Neutrophil (primary cell): ENCODE measurements around the gene BAIAP2L1.

Source experiments
- H3K27ac ChIP-seq: fragments of 200-600 bp; sonication (generic); 2 replicates; pipeline ENCODE4 v1.5.1; 2016; ENCODE audit warnings: mild to moderate bottlenecking, moderate library complexity
- H3K27me3 ChIP-seq: fragments of 200-600 bp; sonication (generic); 2 replicates; pipeline ENCODE4 v1.6.0; 2016; ENCODE audit warnings: mild to moderate bottlenecking
- H3K36me3 ChIP-seq: fragments of 200-600 bp; sonication (generic); 2 replicates; pipeline ENCODE4 v1.5.1; 2017
- H3K4me1 ChIP-seq, 2 experiments: fragments of 200-600 bp in 1 of 2; sonication (generic) in 1 of 2; 1 replicate in 1 of 2; 2 replicates in 1 of 2; pipeline versions ENCODE4 v1.5.1 to v1.6.1; 2013 to 2016; ENCODE audit warnings: low read depth in 1 of 2, low read length in 1 of 2, mild to moderate bottlenecking in 1 of 2, moderate library complexity in 1 of 2; ENCODE audit not compliant: control insufficient read depth in 1 of 2, insufficient read depth in 1 of 2
- H3K4me3 ChIP-seq, 2 experiments: fragments of 200-600 bp in 1 of 2; sonication (generic) in 1 of 2; 1 replicate in 1 of 2; 2 replicates in 1 of 2; pipeline ENCODE4 v1.5.1; 2013 to 2016; ENCODE audit warnings: low read depth in 1 of 2, low read length in 1 of 2, mild to moderate bottlenecking in 1 of 2, moderate library complexity in 1 of 2
- H3K9me3 ChIP-seq: fragments of 200-600 bp; sonication (generic); 2 replicates; pipeline ENCODE4 v1.5.1; 2016
- CTCF ChIP-seq: fragments of 200-600 bp; sonication (generic); IDR thresholded peaks from 2 replicates; pipeline ENCODE4 v1.5.1; 2016; ENCODE audit warnings: antibody characterized with exemption

Gene BAIAP2L1

GRCh38 chr7:98287486-98287959 lies 113.4 kb downstream of the BAIAP2L1 start:
- H3K9me3 ChIP-seq: no peaks in the 10 kb centered on the region
- peak overlapping the region; percentile 20 to 44 for H3K4me3 ChIP-seq
- H3K4me1 ChIP-seq: peaks cover 54 to 71% of the 10 kb centered on the region in 2 experiments
- peak overlapping the region; percentile 98 for H3K27ac ChIP-seq
- H3K27me3 ChIP-seq: no peaks in the 10 kb centered on the region
- H3K36me3 ChIP-seq: peaks cover 55% of the 10 kb centered on the region
- no peak for TF ChIP-seq CTCF

DNA sequence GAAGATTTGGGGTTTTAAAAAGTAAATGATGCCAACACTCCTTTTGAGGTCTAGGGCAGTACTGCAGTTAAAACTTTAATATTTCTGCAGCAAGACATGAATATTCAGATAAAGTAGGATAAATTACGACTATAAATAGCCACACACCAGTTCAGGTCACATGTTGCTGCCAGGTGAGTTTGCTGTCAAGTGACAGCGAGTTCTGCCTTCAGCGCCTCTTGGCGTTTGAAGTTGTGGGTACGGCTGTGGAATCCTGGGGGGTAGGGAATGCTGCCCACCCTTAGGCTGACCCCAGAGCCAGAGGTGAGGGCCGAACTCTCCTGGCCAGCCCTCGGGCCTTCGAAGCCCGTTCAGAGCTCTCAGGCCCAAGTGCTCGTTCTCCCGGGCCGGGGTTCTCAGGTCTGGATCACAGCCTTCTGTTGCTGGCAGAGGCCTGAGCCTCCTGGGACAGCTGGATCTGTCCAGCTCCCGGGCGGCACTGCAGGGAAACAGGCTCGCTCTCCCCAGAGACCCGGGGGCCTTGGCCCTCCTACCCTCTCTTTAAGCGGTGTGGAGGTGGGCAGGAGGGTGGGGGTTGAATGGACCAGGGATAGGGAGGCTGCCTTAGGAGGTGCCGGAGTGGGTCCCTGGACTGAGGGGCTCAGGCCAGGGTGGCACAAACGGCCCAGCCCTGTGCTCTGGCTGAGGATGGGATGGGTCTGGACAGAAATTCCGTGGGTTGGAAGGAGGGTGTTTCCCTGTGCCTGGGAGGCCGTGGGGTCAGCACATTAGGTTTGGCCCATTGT lies 114.0 kb downstream of the BAIAP2L1 start:
- Histone ChIP-seq H3K27me3 (no peaks in the 10 kb centered on the region), H3K4me1 (peaks cover 54 to 75% of the 10 kb centered on the region in 2 experiments), H3K4me3 (peak overlapping the region; percentile 76 to 95), H3K36me3 (peaks cover 49% of the 10 kb centered on the region), H3K9me3 (no peaks in the 10 kb centered on the region), H3K27ac (peak overlapping the region; percentile 98)
- no peak for TF ChIP-seq CTCF

GRCh38 chr7:98286093-98286539 lies 114.8 kb downstream of the BAIAP2L1 start:
- peak overlapping the region; percentile 76 to 95 for H3K4me3 ChIP-seq
- peaks cover 54 to 75% of the 10 kb centered on the region in 2 experiments for H3K4me1 ChIP-seq
- H3K27ac ChIP-seq: peak overlapping the region; percentile 98
- H3K36me3 ChIP-seq: peaks cover 41% of the 10 kb centered on the region
- no peaks in the 10 kb centered on the region for H3K27me3 ChIP-seq
- TF ChIP-seq CTCF: no peak
- no peaks in the 10 kb centered on the region for H3K9me3 ChIP-seq

GRCh38 chr7:98285157-98286092 lies 115.5 kb downstream of the BAIAP2L1 start:
- peaks cover 34% of the 10 kb centered on the region for H3K36me3 ChIP-seq
- no peaks in the 10 kb centered on the region for H3K27me3 ChIP-seq
- H3K9me3 ChIP-seq: no peaks in the 10 kb centered on the region
- peak overlapping the region; percentile 76 to 95 for H3K4me3 ChIP-seq
- H3K4me1 ChIP-seq: peaks cover 61 to 80% of the 10 kb centered on the region in 2 experiments
- H3K27ac ChIP-seq: peak overlapping the region; percentile 98
- TF ChIP-seq CTCF: no peak

GRCh38 chr7:98284335-98285036 lies 116.4 kb downstream of the BAIAP2L1 start:
- Histone ChIP-seq H3K27me3 (no peaks in the 10 kb centered on the region), H3K36me3 (peaks cover 29% of the 10 kb centered on the region), H3K4me1 (peaks cover 66 to 87% of the 10 kb centered on the region in 2 experiments), H3K4me3 (peak overlapping the region; percentile 76 to 95), H3K27ac (peak overlapping the region; percentile 98), H3K9me3 (no peaks in the 10 kb centered on the region)
- TF ChIP-seq CTCF: peak; percentile 19
